HG03135 (cell line): ENCODE results near the gene PTPN12.

ENCODE experiments used
- ATAC-seq: cut with Tn5 transposase; IDR thresholded peaks from one replicate; pipeline ENCODE4 v1.9.1; 2021; ENCODE audit warnings: mild to moderate bottlenecking, moderate library complexity; ENCODE audit not compliant: unreplicated experiment

PTPN12 gene

DNA sequence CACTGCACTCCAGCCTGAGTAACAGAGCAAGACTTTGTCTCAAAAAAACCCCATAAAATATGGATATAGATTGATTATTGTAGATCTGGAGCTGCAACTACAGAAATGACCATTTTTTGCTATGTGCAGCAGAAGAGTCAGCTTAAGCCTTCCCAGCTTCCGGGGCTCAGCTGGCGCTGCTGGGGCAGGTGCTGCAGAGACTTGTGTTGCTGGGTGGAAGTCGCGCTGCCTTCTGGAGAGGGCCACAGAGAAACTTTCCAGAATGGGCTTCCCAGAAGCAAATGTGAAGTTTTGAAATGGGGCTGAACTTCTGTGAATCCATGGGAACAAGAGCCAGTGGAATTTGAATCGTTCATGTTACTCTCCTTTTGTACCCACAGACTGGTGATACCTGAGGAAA, 121.8 kb downstream of the PTPN12 start:
- ATAC-seq, result no peak

DNA sequence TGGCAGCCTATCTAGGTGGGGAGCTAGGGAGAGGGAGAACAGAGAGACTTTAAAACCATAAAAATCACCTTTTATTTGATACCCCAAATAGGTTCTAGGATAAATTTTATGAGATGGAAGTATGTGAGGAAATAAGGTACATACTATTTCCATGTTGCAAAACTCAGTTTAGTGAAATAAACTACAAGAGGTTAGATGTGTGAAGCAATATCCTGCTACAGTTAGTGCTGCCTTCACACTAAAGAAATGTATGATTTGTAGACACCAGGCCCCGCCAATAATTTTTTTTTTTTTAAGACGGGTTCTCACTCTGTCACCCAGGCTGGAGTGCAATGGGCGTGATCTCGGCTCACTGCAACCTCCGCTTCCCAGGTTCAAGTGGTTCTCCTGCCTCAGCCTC, 124.7 kb downstream of the PTPN12 start:
- ATAC-seq, result no peak

DNA sequence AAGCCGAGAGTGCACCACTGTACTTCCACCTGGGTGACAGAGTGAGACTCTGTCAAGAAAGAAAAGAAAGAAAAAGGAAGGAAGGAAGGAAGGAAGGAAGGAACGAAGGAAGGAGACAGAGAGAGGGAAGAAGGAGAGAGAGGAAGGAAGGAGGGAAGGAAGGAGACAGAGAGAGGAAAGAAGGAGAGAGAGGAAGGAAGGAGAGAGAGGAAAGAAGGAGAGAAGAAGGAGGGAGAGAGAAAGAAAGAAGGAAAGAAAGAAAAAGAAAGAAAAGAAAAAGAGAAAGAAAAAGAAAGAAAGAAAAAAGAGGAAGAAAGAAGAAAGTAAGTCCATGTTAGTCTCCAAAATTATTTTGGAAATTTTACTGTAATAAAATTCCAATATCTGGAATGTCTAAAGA, 125.8 kb downstream of the PTPN12 start:
- ATAC-seq, result no peak

DNA sequence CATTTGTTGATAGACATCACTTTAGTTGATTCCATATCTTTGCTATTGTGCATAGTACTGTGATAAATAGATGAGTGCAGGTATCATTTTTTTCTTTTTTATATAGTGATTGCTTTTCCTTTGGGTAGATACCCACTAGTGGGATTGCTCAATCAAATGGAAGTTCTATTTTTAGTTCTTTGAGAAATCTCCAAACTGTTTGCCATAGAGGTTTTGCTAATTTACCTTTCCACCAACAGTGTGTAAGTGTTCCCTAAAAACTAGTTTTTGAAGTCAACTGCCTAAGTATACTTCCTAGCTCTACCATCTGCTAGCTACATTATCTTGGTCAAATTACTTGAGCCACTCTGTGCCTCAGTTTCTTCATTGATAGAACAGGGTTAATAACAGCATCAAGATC, 127.6 kb downstream of the PTPN12 start:
- no peak for ATAC-seq

DNA sequence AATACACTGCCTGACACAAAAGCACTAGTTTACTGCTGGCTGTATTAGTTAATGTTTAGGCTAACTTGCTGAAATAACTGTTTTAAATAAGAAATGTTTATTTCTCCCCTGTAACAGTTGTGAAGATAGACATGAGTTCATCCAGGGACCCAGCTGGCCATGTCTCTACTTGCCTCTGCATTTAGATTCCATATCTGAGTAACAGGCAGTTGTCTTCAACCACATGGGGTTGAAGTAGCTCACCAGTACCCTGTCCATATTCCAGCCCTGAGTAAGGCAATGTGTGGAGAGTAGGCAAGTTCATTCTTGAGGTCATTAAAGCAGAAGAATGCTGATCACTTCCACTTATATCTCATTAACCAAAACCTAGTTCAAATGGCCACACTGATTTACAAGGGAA, 128.1 kb downstream of the PTPN12 start:
- ATAC-seq, result no peak

DNA sequence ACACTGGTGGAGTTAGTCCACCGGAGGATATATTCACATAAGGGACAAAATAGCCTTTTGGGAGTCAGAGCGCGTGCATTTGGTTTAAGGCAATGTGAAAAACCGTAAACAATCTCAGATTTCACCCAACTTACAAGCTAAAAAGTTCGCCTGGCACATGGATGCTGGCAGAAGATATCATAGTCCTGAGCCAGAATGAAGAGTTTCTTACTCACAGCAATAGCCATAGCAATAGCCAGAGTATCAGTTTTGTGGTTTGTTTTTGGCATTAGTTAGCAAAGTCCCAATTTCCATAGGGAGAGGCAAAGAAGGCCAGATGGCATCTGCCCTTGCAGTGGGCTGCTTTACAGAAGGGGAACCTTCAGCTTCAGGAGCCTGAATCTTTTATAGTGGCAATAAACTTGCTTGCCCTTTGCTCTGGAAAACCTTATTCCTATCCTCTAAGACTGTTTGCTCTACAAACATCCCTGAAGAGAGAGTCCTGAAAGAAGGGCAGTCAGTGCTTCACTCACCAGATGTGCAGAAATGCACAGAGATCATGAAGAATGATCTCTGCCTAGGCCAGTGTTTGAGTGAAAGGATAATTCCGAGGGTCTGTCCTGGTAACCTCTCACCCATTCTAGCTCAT, 130.5 kb downstream of the PTPN12 start:
- no peak for ATAC-seq

DNA sequence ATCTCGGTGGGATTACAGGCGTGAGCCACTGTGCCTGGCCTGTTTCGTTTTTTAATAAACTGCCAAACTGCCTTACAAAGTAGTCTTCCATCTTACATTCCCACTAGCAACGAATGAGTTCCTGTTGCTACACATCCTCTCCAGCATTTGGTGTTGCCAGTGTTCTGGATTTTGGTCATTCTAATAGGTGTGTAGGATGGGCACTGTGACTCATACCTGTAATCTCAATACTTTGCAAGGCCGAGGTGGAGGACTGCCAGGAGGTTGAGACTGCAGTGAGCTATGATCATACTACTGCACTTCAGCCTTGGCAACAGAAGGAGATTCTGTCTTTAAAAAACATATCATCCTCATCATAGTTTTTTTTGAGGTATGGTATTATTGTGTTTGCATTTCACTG, 137.8 kb downstream of the PTPN12 start:
- no peak for ATAC-seq

DNA sequence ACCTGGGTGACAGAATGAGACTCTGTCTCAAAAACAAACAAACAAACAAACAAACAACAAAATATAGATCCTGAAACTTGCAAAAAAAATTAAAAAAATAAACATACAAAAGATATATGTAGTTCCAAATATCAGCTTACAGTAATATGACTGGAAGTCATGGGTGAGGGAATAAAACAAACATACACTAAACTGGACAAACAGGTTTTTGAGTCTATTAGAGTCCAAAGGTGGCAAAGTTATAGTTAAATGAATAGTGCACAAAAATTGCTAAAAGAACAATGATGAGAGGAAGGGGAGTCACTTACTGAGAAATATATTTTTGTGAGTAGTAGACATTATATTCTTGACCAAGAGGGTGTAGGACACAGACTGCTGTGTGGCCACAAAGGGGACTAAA, 142.5 kb downstream of the PTPN12 start:
- ATAC-seq, result no peak

DNA sequence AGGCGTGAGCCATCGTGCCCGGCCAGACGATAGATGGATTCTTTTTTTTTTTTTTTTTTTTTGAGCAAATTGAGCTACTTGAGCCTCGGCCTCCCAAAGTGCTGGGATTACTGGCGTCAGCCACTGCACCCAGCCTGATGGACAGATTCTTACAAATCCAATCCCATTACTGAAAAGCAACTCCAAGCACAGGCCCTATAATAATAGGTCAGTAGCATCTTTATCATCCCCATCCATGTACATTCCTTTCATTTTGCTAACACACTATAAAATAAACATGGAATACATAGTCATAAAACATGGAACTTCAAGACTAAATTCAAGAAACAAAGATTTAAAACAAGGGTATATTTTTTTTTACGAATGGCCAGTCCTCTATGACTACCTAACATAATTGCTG, 143.2 kb downstream of the PTPN12 start:
- ATAC-seq, result no peak

DNA sequence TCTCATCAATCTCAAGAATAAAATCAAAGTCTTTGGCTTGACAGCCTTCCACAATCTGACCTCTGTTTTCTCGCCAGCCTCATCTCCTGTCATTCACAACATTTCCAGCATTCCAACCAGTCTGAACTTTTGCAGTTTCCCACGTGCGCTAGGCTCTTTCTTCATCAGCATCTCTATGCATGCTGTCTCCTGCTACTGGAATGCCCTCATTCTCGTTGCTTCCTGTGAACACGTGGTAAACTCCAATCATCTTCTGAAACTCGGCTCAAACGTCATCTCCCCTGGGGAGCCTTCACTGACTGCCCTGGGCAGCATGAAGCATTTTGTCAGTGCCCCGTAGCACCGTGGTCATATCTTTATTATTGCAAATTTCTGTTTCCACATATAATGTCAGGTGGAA, 146.9 kb downstream of the PTPN12 start:
- no peak for ATAC-seq

DNA sequence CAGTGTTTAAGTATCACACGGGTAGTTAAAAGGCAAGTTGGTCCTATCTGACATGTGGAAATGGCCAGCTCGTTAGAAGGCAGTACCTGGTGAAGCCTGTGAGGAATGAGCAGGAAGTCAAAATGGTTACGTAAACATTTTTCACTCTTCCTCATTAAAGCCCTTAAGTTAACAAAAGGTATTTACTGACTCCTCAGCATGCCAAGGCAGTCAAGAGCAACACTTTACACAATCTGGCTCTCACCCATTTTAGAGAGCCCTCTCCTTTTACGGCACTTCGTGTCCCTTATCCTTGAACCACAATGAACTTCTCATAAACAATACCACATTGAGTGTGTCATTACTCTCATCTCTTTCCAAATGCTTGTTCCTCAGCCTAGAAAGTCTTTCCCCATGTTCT, 148.1 kb downstream of the PTPN12 start:
- no peak for ATAC-seq

DNA sequence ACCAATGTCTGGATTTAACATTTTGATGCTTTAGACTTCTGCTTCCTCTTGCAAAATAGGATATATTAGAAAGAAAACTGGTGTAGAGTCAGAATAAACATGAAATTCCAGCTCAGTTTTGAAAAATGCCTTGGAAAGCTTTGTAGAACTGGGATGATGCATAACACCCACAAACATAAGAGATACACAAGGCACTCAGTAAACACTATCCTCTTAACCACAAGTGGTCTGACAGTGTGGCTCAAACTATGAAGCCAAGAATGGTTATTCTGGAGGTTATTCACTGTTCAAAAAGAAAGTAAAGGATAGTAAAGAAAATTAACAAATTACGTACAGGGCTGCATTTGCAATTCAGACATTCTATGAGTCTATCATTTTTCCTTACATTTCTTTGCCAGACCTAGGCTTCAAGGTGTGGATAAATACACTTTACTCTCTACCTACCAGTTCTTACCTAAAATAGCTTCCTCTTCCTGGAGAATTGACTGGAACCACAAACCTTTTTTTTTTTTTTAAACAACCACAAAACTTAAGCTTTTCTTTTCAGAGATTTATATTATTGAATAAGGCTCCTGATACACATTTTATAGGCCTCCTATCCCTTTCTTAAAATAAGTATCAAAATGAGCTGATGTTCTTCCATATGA, 150.1 kb downstream of the PTPN12 start:
- ATAC-seq, result no peak

DNA sequence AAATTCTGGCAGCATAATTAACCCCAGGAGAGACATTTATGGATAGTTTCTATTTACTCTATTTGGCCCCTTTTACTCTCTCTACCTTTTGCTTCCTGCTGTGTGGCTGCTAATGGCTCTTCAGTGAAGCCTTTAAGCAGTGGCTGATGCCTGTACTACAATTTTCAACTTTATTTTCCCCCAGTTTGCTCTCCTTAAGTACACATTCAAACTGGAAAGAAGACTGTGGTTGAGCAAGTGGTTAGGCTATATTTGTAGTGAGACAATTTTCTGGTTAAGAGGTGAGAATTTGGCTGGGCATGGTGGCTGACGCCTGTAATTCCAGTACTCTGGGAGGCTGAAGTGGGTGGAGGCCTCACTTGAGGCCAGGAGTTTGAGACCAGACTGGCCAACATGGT, 150.7 kb downstream of the PTPN12 start:
- no peak for ATAC-seq
